ENCODE results near the gene ATP6V1A. TPM values are rescaled to one million over a fixed set of nuclear protein-coding genes. Genes with fewer than 3 reads are reported as not detected.

ATP6V1A gene
- total and polyA plus RNA-seq, 2 of the 13 experiments (the other 11 are each of a cell fraction or from before 2014, with no cell fraction given): 23.4 to 95.1 TPM

DNA sequence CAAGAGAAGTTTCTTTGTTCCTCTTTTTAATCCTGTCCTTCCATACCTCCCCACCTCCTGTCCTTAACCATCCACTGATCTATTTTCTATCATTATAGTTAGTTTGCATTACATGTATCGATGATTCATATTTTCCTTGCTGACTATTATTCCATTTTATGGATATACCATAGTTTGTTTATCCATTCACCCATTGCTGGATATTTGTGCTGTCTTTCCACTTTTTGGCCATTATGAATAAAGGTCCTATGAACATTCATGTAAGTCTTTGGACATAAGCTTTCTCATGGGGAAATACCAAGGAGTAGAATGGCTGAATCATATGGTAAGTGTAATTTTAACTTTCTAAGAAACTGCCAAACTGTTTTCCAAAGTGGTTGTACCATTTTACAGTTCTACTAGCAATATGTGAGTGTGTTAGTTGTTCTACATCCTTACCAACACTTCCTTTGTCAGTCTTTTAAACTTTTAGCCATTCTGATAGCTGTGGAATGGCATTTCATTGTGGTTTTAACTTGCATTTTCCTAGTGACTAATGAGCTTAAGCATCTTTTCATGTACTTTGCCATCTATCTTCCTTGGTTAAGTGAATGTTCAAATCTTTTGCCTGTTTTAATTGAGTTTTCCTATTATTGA lies 11.7 kb downstream of the ATP6V1A start:
- H3K27ac ChIP-seq (ENCODE audit: extremely low read length, insufficient read depth, low read length): no peak overlapping the region
- H3K27me3 ChIP-seq (ENCODE audit: control insufficient read depth in 1 of 2, insufficient read depth in 2 of 2, low read length in 2 of 2): no peaks in the 10 kb centered on the region
- TF ChIP-seq, protein P1, sequence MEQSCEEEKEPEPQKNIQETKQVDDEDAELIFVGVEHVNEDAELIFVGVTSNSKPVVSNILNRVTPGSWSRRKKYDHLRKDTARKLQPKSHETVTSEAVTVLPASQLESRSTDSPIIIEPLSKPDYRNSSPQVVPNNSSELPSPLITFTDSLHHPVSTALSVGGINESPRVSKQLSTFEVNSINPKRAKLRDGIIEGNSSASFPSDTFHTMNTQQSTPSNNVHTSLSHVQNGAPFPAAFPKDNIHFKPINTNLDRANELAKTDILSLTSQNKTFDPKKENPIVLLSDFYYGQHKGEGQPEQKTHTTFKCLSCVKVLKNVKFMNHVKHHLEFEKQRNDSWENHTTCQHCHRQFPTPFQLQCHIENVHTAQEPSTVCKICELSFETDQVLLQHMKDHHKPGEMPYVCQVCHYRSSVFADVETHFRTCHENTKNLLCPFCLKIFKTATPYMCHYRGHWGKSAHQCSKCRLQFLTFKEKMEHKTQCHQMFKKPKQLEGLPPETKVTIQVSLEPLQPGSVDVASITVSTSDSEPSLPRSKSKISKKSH (CRISPR knock-in tag; IDR thresholded peaks at IDR 0.05; ENCODE audit: borderline replicate concordance): no peak
- TF ChIP-seq ZNF350 (CRISPR knock-in tag; IDR thresholded peaks at IDR 0.05; ENCODE audit: borderline replicate concordance, low read depth) (no peak), ZNF792 (CRISPR knock-in tag; IDR thresholded peaks at IDR 0.05) (no peak), RBM22 (optimal IDR thresholded peaks at IDR 0.05; ENCODE audit: low read length) (no peak), MTF1 (CRISPR knock-in tag; IDR thresholded peaks at IDR 0.05) (no peak)
- TF ChIP-seq, protein P2, sequence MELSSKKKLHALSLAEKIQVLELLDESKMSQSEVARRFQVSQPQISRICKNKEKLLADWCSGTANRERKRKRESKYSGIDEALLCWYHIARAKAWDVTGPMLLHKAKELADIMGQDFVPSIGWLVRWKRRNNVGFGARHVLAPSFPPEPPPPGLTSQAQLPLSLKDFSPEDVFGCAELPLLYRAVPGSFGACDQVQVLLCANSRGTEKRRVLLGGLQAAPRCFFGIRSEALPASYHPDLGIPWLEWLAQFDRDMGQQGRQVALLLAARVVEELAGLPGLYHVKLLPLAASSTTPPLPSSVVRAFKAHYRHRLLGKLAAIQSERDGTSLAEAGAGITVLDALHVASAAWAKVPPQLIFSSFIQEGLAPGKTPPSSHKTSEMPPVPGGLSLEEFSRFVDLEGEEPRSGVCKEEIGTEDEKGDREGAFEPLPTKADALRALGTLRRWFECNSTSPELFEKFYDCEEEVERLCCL (CRISPR knock-in tag; IDR thresholded peaks at IDR 0.05; ENCODE audit: borderline replicate concordance): no peak
- TF ChIP-seq, protein P3, sequence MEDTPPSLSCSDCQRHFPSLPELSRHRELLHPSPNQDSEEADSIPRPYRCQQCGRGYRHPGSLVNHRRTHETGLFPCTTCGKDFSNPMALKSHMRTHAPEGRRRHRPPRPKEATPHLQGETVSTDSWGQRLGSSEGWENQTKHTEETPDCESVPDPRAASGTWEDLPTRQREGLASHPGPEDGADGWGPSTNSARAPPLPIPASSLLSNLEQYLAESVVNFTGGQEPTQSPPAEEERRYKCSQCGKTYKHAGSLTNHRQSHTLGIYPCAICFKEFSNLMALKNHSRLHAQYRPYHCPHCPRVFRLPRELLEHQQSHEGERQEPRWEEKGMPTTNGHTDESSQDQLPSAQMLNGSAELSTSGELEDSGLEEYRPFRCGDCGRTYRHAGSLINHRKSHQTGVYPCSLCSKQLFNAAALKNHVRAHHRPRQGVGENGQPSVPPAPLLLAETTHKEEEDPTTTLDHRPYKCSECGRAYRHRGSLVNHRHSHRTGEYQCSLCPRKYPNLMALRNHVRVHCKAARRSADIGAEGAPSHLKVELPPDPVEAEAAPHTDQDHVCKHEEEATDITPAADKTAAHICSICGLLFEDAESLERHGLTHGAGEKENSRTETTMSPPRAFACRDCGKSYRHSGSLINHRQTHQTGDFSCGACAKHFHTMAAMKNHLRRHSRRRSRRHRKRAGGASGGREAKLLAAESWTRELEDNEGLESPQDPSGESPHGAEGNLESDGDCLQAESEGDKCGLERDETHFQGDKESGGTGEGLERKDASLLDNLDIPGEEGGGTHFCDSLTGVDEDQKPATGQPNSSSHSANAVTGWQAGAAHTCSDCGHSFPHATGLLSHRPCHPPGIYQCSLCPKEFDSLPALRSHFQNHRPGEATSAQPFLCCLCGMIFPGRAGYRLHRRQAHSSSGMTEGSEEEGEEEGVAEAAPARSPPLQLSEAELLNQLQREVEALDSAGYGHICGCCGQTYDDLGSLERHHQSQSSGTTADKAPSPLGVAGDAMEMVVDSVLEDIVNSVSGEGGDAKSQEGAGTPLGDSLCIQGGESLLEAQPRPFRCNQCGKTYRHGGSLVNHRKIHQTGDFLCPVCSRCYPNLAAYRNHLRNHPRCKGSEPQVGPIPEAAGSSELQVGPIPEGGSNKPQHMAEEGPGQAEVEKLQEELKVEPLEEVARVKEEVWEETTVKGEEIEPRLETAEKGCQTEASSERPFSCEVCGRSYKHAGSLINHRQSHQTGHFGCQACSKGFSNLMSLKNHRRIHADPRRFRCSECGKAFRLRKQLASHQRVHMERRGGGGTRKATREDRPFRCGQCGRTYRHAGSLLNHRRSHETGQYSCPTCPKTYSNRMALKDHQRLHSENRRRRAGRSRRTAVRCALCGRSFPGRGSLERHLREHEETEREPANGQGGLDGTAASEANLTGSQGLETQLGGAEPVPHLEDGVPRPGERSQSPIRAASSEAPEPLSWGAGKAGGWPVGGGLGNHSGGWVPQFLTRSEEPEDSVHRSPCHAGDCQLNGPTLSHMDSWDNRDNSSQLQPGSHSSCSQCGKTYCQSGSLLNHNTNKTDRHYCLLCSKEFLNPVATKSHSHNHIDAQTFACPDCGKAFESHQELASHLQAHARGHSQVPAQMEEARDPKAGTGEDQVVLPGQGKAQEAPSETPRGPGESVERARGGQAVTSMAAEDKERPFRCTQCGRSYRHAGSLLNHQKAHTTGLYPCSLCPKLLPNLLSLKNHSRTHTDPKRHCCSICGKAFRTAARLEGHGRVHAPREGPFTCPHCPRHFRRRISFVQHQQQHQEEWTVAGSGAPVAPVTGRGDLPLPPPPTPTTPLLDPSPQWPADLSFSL (CRISPR knock-in tag; IDR thresholded peaks at IDR 0.05): no peak
- POLR2A ChIA-PET: interaction anchor here (1.2 kb wide), 1 partner anchor 12 kb away, joined by 4 read pairs; the partner anchor contains the start of gene ATP6V1A
- no TSS peak for BruUV-seq (replicated peaks)
- peaks cover 34% of the 10 kb centered on the region for H3K79me2 ChIP-seq (ENCODE audit: insufficient read depth, low read length)
- in situ Hi-C loops (cut with HindIII; ENCODE audit: extremely low pct_ligation_motif_present, low pct_unique_long_range_greater_than_20kb): no loop called here
- H3K9ac ChIP-seq (ENCODE audit: insufficient read depth, low read depth, low read length): no peak overlapping the region
- ATAC-seq: no peak
- intact Hi-C loops (cut with micrococcal nuclease; ENCODE audit: unreplicated experiment): no loop called here
- FAIRE-seq: no peak
- H3K4me3 ChIP-seq (replicated peaks in 1 of 3; ENCODE audit: insufficient read depth in 1 of 3, low read depth in 2 of 3, low read length in 3 of 3): no peak overlapping the region
- no peaks in the 10 kb centered on the region for H4K20me1 ChIP-seq (ENCODE audit: insufficient read depth, low read length)
- no peak for DNase-seq (ENCODE audit: low spot score)
- CTCF ChIA-PET (ENCODE audit: low intra/inter-chr PET ratio, low total read pairs): no interaction called here
- H3K4me2 ChIP-seq (ENCODE audit: low read depth, low read length): no peak overlapping the region
- no peaks in the 10 kb centered on the region for H3K9me3 ChIP-seq (ENCODE audit: low read length)
- no peak overlapping the region for H2AFZ ChIP-seq (ENCODE audit: low read length)
- 98% methylated on average over 1 of the region's 1 CpG for WGBS (ENCODE audit: low lambda C conversion rate)
- H3K4me1 ChIP-seq (ENCODE audit: insufficient read depth, low read length): no peaks in the 10 kb centered on the region
- no peaks in the 10 kb centered on the region for H3K36me3 ChIP-seq (replicated peaks in 1 of 2; ENCODE audit: control insufficient read depth in 1 of 2, insufficient read depth in 2 of 2, low read length in 2 of 2)
